OCI-LY3 (cell line): ENCODE measurements around the gene TTPAL.

Experiments used
- H2AFZ ChIP-seq: fragments of 200-600, 300-600 bp; shearing (Covaris generic); 2 replicates; pipeline ENCODE4 v1.6.0; 2014; ENCODE audit warnings: antibody characterized with exemption, low read depth, low read length
- H3K27ac ChIP-seq: fragments of 200-600, 300-600 bp; sonication (generic); 2 replicates; pipeline ENCODE4 v1.5.1; 2014; ENCODE audit warnings: mild to moderate bottlenecking, low read length, moderate library complexity, mixed read lengths
- H3K27me3 ChIP-seq: fragments of 200-600, 300-600 bp; sonication (generic); 2 replicates; pipeline ENCODE4 v1.6.1; 2014; ENCODE audit warnings: low read depth, low read length, mixed read lengths
- H3K36me3 ChIP-seq: fragments of 200-600, 300-600 bp; sonication (generic); replicated peaks from 2 replicates; pipeline ENCODE3; 2014; ENCODE audit warnings: low read depth, low read length, mixed read lengths
- H3K4me1 ChIP-seq: fragments of 300-600, 200-600 bp; sonication (generic); 2 replicates; pipeline ENCODE4 v1.6.1; 2014; ENCODE audit warnings: low read length, mixed read lengths
- H3K4me2 ChIP-seq: fragments of 200-600, 300-600 bp; sonication (generic); 2 replicates; pipeline ENCODE4 v1.6.1; 2014; ENCODE audit warnings: low read length, mixed read lengths
- H3K4me3 ChIP-seq: fragments of 300-600, 200-600 bp; sonication (generic); 2 replicates; pipeline ENCODE4 v1.5.1; 2014; ENCODE audit warnings: antibody characterized with exemption, mild to moderate bottlenecking, low read length, moderate library complexity
- H3K79me2 ChIP-seq: fragments of 300-600, 200-600 bp; shearing (Covaris generic); 2 replicates; pipeline ENCODE4 v1.6.1; 2014; ENCODE audit warnings: mild to moderate bottlenecking, low read length, mixed read lengths
- H3K9ac ChIP-seq: fragments of 300-600, 200-600 bp; shearing (Covaris generic); 2 replicates; pipeline ENCODE4 v1.6.0; 2014; ENCODE audit warnings: mild to moderate bottlenecking, low read length, moderate library complexity
- H3K9me3 ChIP-seq: fragments of 200-600, 300-600 bp; shearing (Covaris generic); 2 replicates; pipeline ENCODE4 v1.6.1; 2014; ENCODE audit warnings: low read length, mixed read lengths; ENCODE audit not compliant: insufficient read depth
- H4K20me1 ChIP-seq: fragments of 200-600, 300-600 bp; sonication (generic); 2 replicates; pipeline ENCODE4 v1.6.1; 2016; ENCODE audit warnings: low read length, mixed read lengths; ENCODE audit not compliant: insufficient read depth
- EZH2phosphoT487 ChIP-seq: fragments of 200-600 bp; shearing (Covaris generic); IDR thresholded peaks from 2 replicates; pipeline ENCODE4 v1.6.1; 2018; ENCODE audit warnings: antibody characterized with exemption, mixed run types, low read depth
- TF ChIP-seq, protein P1 (sequence below): fragments of 200-600, 300-600 bp; sonication (generic); IDR thresholded peaks from 2 replicates; pipeline ENCODE4 v1.5.1; 2014; ENCODE audit warnings: antibody characterized with exemption, low read length, low read depth

Gene TTPAL

DNA sequence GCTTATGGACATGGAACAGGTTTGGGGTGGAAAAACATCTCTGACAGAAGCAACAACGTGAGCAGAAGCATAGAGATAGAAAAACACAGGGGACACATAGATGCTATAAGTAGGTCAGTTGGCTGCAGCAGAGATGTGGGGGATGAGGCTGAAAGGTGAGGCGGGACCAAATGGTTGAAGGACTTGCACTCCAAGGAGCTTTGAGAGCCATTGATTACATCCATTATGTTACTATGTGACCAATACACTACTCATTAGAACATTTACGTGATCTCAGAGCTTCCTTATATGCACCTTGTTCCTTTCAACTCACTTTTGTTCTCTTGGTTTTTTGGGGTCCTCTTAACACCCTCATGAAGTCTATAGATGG, 47.9 kb upstream of the TTPAL start:
- no peaks in the 10 kb centered on the region for H3K9me3 ChIP-seq
- H3K27me3 ChIP-seq: peaks cover 50% of the 10 kb centered on the region
- no peaks in the 10 kb centered on the region for H3K4me1 ChIP-seq
- no peak overlapping the region for H3K4me3 ChIP-seq
- no peak overlapping the region for H3K9ac ChIP-seq
- no peaks in the 10 kb centered on the region for H3K79me2 ChIP-seq
- no peak overlapping the region for H2AFZ ChIP-seq
- H3K36me3 ChIP-seq: no peaks in the 10 kb centered on the region
- no peak for TF ChIP-seq EZH2phosphoT487
- TF ChIP-seq, protein P1, sequence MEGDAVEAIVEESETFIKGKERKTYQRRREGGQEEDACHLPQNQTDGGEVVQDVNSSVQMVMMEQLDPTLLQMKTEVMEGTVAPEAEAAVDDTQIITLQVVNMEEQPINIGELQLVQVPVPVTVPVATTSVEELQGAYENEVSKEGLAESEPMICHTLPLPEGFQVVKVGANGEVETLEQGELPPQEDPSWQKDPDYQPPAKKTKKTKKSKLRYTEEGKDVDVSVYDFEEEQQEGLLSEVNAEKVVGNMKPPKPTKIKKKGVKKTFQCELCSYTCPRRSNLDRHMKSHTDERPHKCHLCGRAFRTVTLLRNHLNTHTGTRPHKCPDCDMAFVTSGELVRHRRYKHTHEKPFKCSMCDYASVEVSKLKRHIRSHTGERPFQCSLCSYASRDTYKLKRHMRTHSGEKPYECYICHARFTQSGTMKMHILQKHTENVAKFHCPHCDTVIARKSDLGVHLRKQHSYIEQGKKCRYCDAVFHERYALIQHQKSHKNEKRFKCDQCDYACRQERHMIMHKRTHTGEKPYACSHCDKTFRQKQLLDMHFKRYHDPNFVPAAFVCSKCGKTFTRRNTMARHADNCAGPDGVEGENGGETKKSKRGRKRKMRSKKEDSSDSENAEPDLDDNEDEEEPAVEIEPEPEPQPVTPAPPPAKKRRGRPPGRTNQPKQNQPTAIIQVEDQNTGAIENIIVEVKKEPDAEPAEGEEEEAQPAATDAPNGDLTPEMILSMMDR: no peak
- no peaks in the 10 kb centered on the region for H4K20me1 ChIP-seq
- no peak overlapping the region for H3K27ac ChIP-seq
- H3K4me2 ChIP-seq: no peak overlapping the region

DNA sequence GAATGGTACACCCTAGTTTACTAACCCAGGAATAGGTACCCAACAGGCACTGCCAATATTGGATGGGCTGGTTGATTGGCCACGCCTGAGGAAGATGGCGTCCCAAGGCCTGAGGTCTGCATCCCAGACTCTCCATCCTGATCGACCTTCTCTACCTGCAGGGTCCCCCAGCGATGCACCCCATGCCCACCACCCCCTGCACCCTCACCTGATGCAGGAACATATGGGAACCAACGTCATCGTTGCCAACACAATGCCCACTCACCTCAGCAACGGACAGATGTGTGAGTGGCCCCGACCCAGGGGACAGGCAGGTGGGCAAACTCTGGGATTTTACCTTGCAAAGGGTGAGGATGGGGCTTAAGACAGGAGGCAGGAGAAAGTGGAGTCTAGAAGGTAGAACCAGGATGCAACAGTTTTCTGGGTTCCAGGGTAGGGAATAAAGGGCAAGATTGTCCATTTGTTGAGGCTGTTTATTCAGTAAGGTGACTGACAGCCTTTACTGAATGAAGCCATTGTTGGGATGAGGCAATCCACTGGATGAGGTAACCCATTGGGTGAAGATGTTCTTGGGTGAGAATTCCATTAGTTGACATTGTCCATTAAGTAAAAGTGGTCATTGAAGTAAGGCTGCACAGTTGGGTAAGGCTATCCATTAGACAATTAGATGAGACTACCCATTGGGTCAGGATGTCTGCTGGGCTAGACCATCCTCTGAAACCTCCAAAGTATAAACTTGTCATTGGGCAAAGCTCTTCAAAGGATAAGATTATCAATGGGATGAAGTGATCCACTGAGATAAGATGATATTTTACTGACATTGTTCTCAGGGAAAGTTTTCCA, 47.3 kb upstream of the TTPAL start:
- no peaks in the 10 kb centered on the region for H4K20me1 ChIP-seq
- H3K4me1 ChIP-seq: no peaks in the 10 kb centered on the region
- no peak overlapping the region for H3K4me2 ChIP-seq
- H3K79me2 ChIP-seq: no peaks in the 10 kb centered on the region
- no peak overlapping the region for H3K9ac ChIP-seq
- TF ChIP-seq EZH2phosphoT487: no peak
- TF ChIP-seq, protein P1: no peak
- no peak overlapping the region for H3K4me3 ChIP-seq
- H2AFZ ChIP-seq: no peak overlapping the region
- peaks cover 53% of the 10 kb centered on the region for H3K27me3 ChIP-seq
- H3K36me3 ChIP-seq: no peaks in the 10 kb centered on the region
- H3K9me3 ChIP-seq: no peaks in the 10 kb centered on the region
- no peak overlapping the region for H3K27ac ChIP-seq

DNA sequence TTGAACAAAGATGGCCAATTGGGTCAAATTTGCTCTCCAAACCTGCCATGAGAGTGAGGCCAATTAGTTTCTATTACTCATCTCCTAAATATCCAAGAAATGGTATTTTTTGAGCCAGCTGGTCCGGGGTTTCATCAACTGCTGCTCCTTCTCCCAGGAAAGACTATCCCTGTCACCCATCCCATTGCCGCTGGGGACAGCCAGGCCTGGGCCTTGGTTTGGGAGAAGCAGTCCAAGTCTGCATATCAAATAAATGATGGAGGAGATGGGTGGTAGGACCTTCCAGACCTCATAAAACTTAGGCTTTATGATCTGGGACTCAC, 46.7 kb upstream of the TTPAL start:
- TF ChIP-seq EZH2phosphoT487: no peak
- TF ChIP-seq, protein P1: no peak
- Histone ChIP-seq H3K27ac (no peak overlapping the region), H3K4me3 (no peak overlapping the region), H3K79me2 (no peaks in the 10 kb centered on the region), H3K9me3 (no peaks in the 10 kb centered on the region), H3K9ac (no peak overlapping the region), H3K27me3 (peaks cover 54% of the 10 kb centered on the region), H4K20me1 (no peaks in the 10 kb centered on the region), H3K4me2 (no peak overlapping the region), H2AFZ (no peak overlapping the region), H3K36me3 (no peaks in the 10 kb centered on the region), H3K4me1 (no peaks in the 10 kb centered on the region)

DNA sequence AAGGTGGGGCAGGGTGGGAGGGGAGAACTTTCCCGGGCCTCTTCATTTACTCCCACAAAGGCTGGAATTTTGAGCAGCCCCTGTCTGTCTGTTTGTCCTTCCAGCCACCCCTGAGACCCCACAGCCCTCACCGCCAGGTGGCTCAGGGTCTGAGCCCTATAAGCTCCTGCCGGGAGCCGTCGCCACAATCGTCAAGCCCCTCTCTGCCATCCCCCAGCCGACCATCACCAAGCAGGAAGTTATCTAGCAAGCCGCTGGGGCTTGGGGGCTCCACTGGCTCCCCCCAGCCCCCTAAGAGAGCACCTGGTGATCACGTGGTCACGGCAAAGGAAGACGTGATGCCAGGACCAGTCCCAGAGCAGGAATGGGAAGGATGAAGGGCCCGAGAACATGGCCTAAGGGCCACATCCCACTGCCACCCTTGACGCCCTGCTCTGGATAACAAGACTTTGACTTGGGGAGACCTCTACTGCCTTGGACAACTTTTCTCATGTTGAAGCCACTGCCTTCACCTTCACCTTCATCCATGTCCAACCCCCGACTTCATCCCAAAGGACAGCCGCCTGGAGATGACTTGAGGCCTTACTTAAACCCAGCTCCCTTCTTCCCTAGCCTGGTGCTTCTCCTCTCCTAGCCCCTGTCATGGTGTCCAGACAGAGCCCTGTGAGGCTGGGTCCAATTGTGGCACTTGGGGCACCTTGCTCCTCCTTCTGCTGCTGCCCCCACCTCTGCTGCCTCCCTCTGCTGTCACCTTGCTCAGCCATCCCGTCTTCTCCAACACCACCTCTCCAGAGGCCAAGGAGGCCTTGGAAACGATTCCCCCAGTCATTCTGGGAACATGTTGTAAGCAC, 46.0 kb upstream of the TTPAL start:
- Histone ChIP-seq H3K79me2 (no peaks in the 10 kb centered on the region), H3K9me3 (no peaks in the 10 kb centered on the region), H3K9ac (no peak overlapping the region), H3K4me3 (no peak overlapping the region), H3K27me3 (peaks cover 48% of the 10 kb centered on the region), H2AFZ (no peak overlapping the region), H3K27ac (no peak overlapping the region), H4K20me1 (no peaks in the 10 kb centered on the region), H3K4me2 (no peak overlapping the region), H3K4me1 (no peaks in the 10 kb centered on the region), H3K36me3 (no peaks in the 10 kb centered on the region)
- TF ChIP-seq, protein P1: no peak
- TF ChIP-seq EZH2phosphoT487: no peak
